ENCODE data around the gene GIGYF2. TPM values are rescaled to one million over a fixed set of nuclear protein-coding genes. Genes with fewer than 3 reads are reported as not detected.

GIGYF2 gene
- total and polyA plus RNA-seq, 9 donors, result 22.1 to 83.6 (median 68.4) TPM

DNA sequence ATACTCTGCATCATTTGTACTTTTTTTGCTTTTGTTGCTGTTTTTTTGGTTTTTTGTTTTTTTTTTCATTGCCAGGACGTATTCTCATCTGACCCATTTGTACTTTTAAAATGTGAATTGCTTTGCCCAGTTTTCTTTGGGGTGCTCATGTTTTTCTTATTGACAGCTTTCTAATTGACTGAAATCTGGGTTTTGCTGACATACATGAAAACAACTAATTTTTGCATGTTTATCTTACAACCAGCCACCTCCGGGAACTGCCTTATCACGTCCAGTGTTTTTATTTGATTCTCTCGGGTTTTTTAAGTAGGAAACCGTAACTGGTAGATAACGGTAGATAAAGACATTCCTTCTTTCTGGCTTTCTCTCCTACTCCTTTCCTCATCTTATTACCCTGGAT is 211.6 kb downstream of the GIGYF2 start:
- no peaks in the 10 kb centered on the region for H3K36me3 ChIP-seq
- no peaks in the 10 kb centered on the region for H3K4me1 ChIP-seq (ENCODE audit: insufficient read depth)
- no peak overlapping the region for H3K4me3 ChIP-seq
- intact Hi-C loops (cut with DNase I), result no loop called here
- TF ChIP-seq EP300 (IDR thresholded peaks at IDR 0.05), result no peak
- no peak for TF ChIP-seq POLR2A (IDR thresholded peaks at IDR 0.05)
- TF ChIP-seq, protein P1, sequence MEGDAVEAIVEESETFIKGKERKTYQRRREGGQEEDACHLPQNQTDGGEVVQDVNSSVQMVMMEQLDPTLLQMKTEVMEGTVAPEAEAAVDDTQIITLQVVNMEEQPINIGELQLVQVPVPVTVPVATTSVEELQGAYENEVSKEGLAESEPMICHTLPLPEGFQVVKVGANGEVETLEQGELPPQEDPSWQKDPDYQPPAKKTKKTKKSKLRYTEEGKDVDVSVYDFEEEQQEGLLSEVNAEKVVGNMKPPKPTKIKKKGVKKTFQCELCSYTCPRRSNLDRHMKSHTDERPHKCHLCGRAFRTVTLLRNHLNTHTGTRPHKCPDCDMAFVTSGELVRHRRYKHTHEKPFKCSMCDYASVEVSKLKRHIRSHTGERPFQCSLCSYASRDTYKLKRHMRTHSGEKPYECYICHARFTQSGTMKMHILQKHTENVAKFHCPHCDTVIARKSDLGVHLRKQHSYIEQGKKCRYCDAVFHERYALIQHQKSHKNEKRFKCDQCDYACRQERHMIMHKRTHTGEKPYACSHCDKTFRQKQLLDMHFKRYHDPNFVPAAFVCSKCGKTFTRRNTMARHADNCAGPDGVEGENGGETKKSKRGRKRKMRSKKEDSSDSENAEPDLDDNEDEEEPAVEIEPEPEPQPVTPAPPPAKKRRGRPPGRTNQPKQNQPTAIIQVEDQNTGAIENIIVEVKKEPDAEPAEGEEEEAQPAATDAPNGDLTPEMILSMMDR (IDR thresholded peaks at IDR 0.05), result no peak
- 9 to 23% (median 9%) methylated on average over 6 of the region's 6 CpGs for WGBS, 3 donors
- no peak for DNase-seq
- no peaks in the 10 kb centered on the region for H3K9me3 ChIP-seq
- no peak overlapping the region for H3K27ac ChIP-seq
- no peaks in the 10 kb centered on the region for H3K27me3 ChIP-seq

Small RNA genes lying within 50 kb of the gene (small RNA-seq; reads per million reads assigned to genes)
- gene RF00019 (not detected), gene RN7SL359P (not detected), gene RNU6-107P (not detected)

Other genes starting within 250 kb of the GIGYF2 start
- under 1 TPM in 1 of 7 donors, not detected in 6; 0.72 TPM for gene ALPI, start 241.2 kb upstream of the GIGYF2 start, total RNA-seq
- gene ALPI, start 241.2 kb upstream of the GIGYF2 start, polyA plus RNA-seq, result not detected
- gene ECEL1, start 209.5 kb upstream of the GIGYF2 start, total RNA-seq, result 100 to 1,000 TPM in 2 of 7 donors, 10 to 100 TPM in 5; 34.8 to 251 (median 48.8) TPM
- 10 to 100 TPM in 1 of 2 donors, 1 to 10 TPM in 1; 2.4 to 41.9 TPM for gene ECEL1, start 209.5 kb upstream of the GIGYF2 start, polyA plus RNA-seq
- gene PRSS56, start 176.9 kb upstream of the GIGYF2 start, total RNA-seq, result under 1 TPM in 2 of 7 donors, not detected in 5; 0.27 to 0.35 TPM
- gene PRSS56, start 176.9 kb upstream of the GIGYF2 start, polyA plus RNA-seq, result not detected
- under 1 TPM in 2 of 7 donors, not detected in 5; 0.28 to 0.40 TPM for gene CHRND, start 171.2 kb upstream of the GIGYF2 start, total RNA-seq
- gene CHRND, start 171.2 kb upstream of the GIGYF2 start, polyA plus RNA-seq, result not detected
- not detected for gene CHRNG, start 157.6 kb upstream of the GIGYF2 start, total RNA-seq
- gene CHRNG, start 157.6 kb upstream of the GIGYF2 start, polyA plus RNA-seq, result not detected
- 1 to 10 TPM; 4.3 to 9.7 (median 7.6) TPM for gene TIGD1, start 146.8 kb upstream of the GIGYF2 start, total RNA-seq
- gene TIGD1, start 146.8 kb upstream of the GIGYF2 start, polyA plus RNA-seq, result 1 to 10 TPM; 5.1 to 6.6 TPM
- 10 to 100 TPM; 18.6 to 47.6 (median 42.8) TPM for gene EIF4E2, start 146.6 kb upstream of the GIGYF2 start, total RNA-seq
- gene EIF4E2, start 146.6 kb upstream of the GIGYF2 start, polyA plus RNA-seq, result 100 to 1,000 TPM in 1 of 2 donors, 10 to 100 TPM in 1; 41.9 to 111 TPM
- 10 to 100 TPM; 14.8 to 87.0 (median 46.8) TPM for gene EFHD1, start 63.7 kb upstream of the GIGYF2 start, total RNA-seq
- 100 to 1,000 TPM in 1 of 2 donors, 10 to 100 TPM in 1; 83.4 to 154 TPM for gene EFHD1, start 63.7 kb upstream of the GIGYF2 start, polyA plus RNA-seq
- gene KCNJ13, start 79.2 kb downstream of the GIGYF2 start, total RNA-seq, result under 1 TPM in 1 of 7 donors, not detected in 6; 0.24 TPM
- gene KCNJ13, start 79.2 kb downstream of the GIGYF2 start, polyA plus RNA-seq, result not detected
- gene SNORC, start 172.9 kb downstream of the GIGYF2 start, total RNA-seq, result 1 to 10 TPM in 5 of 7 donors, under 1 TPM in 2; 0.76 to 2.9 (median 1.1) TPM
- under 1 TPM; 0.10 to 0.93 TPM for gene SNORC, start 172.9 kb downstream of the GIGYF2 start, polyA plus RNA-seq